K562 (cell line): ENCODE results near the gene ELSPBP1. TPM values are rescaled to one million over a fixed set of nuclear protein-coding genes. Genes with fewer than 3 reads are reported as not detected.

Source experiments
- NCOA2 ChIP-seq, 2 experiments: fragments of 450-650 bp; IDR thresholded peaks; 2 replicates each; pipeline ENCODE4 v1.6.1; 2018; ENCODE audit warnings: mild to moderate bottlenecking in 2 of 2, moderate library complexity in 1 of 2; ENCODE audit not compliant: partially characterized antibody in 2 of 2
- PRPF4 ChIP-seq: fragments of 200-400 bp; formaldehyde crosslinking; IDR thresholded peaks from one replicate; pipeline ENCODE4 v1.6.1; 2017; ENCODE audit warnings: low read length, low read depth, mild to moderate bottlenecking; ENCODE audit not compliant: insufficient read depth, poor library complexity, severe bottlenecking
- SOX6 ChIP-seq: fragments of 450-650 bp; IDR thresholded peaks from 2 replicates; pipeline ENCODE4 v1.6.1; 2014; ENCODE audit warnings: mild to moderate bottlenecking
- ZBTB40 ChIP-seq, 2 experiments: fragments of 450-650 bp in 1 of 2; sonication (generic) in 1 of 2; formaldehyde crosslinking in 1 of 2; IDR thresholded peaks; 2 replicates each; pipeline versions ENCODE4 v1.7.1 to v1.9.0; 2016 to 2022; ENCODE audit warnings: inconsistent platforms in 1 of 2, mild to moderate bottlenecking in 1 of 2, missing genetic modification reagents in 1 of 2
- ZNF239 ChIP-seq: fragments of 250-450 bp; sonication (Bioruptor Pico); IDR thresholded peaks from 2 replicates; pipeline ENCODE4 v1.4.0; 2020; ENCODE audit warnings: mild to moderate bottlenecking
- ZNF436 ChIP-seq: fragments of 250-450, 450-650 bp; sonication (Bioruptor Pico); formaldehyde crosslinking; IDR thresholded peaks from 2 replicates; pipeline ENCODE4 v1.7.0; 2020; ENCODE audit warnings: mild to moderate bottlenecking
- polyA plus RNA-seq, 8 experiments: library from polyadenylated mRNA; depleted of rRNA in 4 of 8; stranded (reverse) in 5 of 8; unstranded in 3 of 8; fragments of >200 nt; fragmentation: Nextera tagmentation in 2 of 8; fragmentation: Illumina TruSeq in 1 of 8; extraction: Ambion mirVana in 2 of 8; extraction: Trizol in 1 of 8; gene quantifications; 2 replicates each; pipeline versions ENCODE4 v1.2.1 to v1.2.3, GENCODE V29; 2011 to 2014; ENCODE audit warnings: inconsistent platforms in 1 of 8, missing spikeins in 1 of 8
- total RNA-seq, 7 experiments: library from RNA; depleted of rRNA in 6 of 7; stranded (reverse); fragments of >200 nt in 6 of 7; fragmentation: Illumina TruSeq in 2 of 7; extraction: Trizol in 2 of 7; gene quantifications; 2 replicates each; pipeline versions ENCODE4 v1.2.1 to v1.2.3, GENCODE V29; 2011 to 2021; ENCODE audit warnings: low replicate concordance in 1 of 7

The ELSPBP1 gene
- total and polyA plus RNA-seq, 9 of the 15 experiments (the other 6 are each of a cell fraction or from before 2014, with no cell fraction given): not detected

GRCh38 chr19:48051335-48052033, 57.1 kb downstream of the ELSPBP1 start (continued):
- peak; percentile 73 for TF ChIP-seq ZBTB40 (IDR thresholded peaks at IDR 0.05)
- no peak for TF ChIP-seq ZBTB40 (CRISPR knock-in tag; IDR thresholded peaks at IDR 0.05)
- 0 out of 2 replicates have a peak, but pooled peaks have one; percentile 28 for TF ChIP-seq SOX6
- no peak for TF ChIP-seq PRPF4
- no peak for TF ChIP-seq NCOA2 (IDR thresholded peaks at IDR 0.05; ENCODE audit: partially characterized antibody in 2 of 2)
- no peak for TF ChIP-seq ZNF239 (CRISPR knock-in tag)
- no peak for TF ChIP-seq ZNF436
- TF ChIP-seq, all 486 proteins: peak for 15
